ENCODE measurements around the gene BUD23.
"Not testable (repeated sequence)": the region's sequence is repeated elsewhere in the genome, so short reads cannot be mapped to it uniquely, and the experiment has no call there.

The BUD23 gene

DNA sequence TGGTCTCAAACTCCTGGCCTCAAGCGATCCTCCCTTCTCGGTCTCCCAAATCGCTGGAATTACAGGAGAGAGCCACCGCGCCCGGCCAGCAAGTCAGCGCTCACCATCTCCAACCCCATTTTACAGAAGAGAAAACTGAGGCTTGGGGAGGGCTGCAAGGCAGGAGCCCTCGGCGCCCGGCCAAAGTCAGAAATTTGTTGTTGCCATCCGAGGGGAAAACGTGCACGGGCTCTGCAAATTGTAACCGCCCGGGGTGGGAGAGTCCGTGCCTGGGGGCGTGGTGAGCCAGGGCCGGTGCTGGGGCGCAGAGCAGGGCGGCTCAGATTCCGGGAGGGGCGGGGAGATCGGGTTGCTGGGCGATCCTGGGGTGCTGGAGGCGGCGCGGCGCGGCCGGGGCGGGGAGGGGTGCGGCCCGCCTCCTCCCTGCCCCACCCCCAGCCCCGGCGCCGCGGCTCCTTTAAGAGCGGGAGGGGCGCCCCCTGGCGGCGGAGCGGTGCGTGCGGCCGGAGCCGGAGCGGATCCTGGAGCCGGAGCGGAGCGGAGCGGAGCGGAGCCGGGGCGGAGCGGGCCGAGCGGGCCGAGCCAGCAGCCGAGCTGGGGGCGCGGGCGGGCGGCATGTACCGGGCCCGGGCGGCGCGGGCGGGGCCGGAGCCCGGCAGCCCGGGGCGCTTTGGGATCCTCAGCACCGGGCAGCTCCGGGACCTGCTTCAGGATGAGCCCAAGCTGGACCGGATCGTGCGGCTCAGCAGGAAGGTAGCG lies 15.9 kb upstream of the BUD23 start, which contains the start of gene VPS37D:
TSS of gene VPS37D (plus strand) at position 488 of the 759 bp plus-strand sequence. CDS start at position 616, 128 bp downstream.
- in situ Hi-C loops (cut with MboI; ENCODE audit: low sequenced_read_pairs), result no loop called here

DNA sequence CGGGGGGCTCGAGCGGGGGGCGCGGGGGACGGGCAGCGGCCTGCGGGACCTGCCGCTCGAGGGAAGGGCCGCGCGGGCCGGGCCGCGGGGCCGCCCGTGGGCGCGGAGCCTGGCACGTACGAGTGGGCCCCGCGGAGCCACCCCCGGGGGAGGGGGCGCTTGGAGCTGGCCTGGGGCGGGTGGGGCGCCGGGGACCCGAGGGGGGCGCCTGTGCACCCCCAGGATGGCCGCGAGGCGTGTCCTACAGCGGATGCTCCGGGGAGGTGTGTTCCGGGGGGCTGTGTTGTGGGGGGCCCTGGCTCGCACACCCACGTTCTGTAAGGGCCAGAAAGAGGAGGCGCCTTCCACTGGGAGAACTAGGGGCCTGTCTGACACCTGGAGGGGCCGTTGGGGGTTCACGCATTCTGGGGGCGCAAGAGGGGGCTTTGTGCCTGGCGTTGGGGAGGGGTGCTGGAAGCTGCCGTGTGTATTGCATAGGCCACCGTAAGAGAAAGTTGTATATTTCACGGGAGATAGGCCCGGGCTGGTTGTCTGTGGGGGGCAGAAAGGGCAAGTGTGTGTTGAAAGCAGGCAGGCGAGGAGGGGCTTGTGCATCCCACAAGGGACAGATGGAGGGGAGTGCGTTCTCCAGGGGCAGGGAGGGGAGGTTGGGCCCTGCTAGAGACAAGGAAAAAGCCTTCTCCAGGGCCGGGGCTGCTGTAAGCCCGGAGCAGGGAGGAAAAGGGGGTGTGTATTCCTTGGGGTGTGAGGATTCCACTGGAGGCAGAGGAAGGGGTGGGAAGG lies 15.1 kb upstream of the BUD23 start:
- in situ Hi-C loops (cut with MboI; ENCODE audit: low sequenced_read_pairs), result no loop called here

DNA sequence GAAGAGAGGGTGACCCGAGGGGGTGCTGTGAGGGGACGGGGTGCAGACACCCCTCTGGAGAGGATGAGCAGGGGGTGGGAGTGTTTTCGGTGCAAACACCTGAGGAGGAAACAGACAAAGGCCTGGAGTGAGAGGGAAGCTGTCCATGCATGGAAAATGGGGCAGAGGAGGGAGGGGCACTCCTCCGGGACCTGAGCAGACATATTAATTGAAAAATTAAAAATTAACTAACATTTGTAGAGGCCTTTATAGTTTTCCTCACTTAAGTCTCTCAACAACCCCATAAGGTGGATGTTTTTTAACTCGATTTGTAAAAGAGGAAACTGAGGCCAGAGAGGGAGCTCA lies 14.5 kb upstream of the BUD23 start:
- in situ Hi-C loops (cut with MboI; ENCODE audit: low sequenced_read_pairs), result no loop called here

DNA sequence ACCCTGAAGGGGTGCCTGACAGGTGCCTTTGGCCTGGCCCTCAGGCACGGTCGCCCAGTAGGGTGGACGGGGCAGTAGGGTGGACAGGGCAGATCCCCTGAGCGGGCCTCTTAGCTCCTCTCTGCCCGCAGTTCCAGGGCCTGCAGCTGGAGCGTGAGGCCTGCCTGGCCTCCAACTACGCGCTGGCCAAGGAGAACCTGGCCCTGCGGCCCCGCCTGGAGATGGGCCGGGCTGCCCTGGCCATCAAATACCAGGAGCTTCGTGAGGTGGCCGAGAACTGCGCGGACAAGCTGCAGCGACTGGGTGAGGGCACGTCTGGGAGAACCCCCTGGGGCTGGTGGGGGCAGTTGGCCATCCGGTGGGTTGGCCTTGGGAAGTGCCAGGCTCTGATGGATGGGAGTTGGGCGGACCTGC lies 14.1 kb upstream of the BUD23 start:
- in situ Hi-C loops (cut with MboI; ENCODE audit: low sequenced_read_pairs), result no loop called here

DNA sequence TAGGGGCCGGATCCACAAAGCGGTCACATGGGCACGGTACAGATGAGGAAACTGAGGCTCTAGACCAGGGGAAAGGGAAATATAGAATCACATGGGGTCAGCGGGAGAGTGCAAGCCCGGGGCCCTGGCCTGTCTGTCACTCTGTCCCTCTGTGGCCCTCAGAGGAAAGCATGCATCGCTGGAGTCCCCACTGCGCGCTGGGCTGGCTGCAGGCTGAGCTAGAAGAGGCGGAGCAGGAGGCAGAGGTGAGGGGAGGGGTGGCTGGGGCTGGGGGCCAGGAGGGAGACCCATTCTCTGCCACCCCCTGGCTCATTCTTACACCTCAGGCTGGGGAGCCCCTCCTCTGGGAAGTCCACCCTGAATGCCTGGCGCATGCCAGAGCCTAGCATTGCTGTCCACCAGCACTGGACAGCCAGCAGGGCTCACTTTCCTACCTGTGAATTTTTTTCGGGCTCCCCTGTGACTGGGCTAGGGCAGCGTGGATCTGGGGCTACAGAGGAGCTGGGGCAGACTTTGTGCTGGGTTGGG lies 13.5 kb upstream of the BUD23 start:
- in situ Hi-C loops (cut with MboI; ENCODE audit: low sequenced_read_pairs), result no loop called here

DNA sequence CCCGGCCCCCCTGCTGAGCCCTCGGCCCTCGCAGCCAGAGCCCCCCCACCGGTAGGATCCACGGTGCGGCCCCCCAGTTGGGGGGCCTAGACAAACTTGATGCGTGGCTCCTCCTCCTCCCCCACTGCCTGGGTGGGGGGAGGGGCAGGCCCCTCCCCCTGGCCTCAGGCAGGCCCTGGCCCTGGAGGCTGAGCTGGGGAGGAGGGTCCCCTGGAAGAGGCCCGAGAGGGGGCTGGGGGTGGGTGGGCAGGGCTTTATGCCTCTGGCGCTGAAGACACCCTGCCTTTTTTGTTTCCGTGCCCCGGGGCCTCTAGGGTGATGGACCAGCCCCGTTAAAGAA lies 12.1 kb upstream of the BUD23 start:
- in situ Hi-C loops (cut with MboI; ENCODE audit: low sequenced_read_pairs), result no loop called here

DNA sequence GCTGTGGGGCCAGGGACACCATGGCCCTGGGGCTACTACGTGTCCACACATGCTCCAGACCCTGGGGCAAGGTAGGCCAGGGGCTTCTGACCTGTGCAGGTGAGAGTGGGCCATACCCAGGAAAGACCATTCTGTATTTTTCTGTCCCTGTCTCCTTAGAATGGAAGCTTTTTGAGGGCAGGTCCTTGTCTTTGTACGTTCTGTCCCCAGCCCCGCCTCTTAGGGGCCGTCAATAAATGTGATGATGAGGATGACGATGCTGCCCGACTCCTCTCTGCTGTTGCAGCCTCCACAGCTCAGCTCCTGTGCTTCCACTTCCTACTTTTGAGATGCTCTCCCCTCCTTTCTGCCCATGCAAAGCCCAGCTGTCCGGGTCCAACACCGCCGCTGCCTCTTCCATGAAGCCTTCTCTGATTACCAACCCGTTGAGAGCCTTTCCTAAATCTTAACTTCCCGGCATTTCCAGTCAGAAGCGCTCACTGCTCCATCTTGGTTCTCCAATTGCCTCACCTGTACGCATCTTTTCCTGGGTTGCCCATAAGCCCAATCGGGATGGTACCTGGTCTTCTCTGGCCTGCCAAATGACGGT lies 11.4 kb upstream of the BUD23 start:
- in situ Hi-C loops (cut with MboI; ENCODE audit: low sequenced_read_pairs), result no loop called here

DNA sequence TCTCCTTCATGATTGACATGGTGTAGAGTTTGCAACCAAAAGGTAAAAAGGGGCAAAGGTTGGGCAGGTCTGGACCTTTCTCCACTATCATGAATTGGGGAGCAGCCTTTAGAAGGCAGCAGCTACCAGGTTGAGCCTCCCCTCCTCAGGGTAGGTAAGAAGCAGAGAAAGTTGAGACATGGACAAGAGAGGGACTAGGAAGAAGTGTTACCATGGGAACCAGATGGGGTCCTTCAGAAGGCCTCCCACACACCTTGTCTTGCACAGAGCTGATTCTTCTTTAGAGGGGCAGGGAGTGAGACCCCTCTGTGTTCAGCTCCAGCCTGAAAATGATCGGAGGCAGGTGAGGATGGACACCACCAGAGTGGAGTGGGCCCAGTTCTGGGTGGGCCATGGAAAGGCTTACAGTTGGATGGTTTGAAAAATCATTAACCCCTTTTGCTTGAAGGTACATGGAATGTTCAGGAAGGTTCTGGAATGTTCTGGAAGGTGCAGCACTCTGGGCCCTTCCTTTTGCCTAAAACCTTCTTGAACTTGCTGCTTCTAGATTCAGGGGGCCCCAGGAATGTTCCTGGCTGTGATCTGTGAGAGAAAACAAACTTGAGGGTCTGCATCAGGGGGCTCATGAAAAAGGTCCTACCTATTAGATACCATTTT lies 8.8 kb upstream of the BUD23 start:
- in situ Hi-C loops (cut with MboI; ENCODE audit: low sequenced_read_pairs), result no loop called here

DNA sequence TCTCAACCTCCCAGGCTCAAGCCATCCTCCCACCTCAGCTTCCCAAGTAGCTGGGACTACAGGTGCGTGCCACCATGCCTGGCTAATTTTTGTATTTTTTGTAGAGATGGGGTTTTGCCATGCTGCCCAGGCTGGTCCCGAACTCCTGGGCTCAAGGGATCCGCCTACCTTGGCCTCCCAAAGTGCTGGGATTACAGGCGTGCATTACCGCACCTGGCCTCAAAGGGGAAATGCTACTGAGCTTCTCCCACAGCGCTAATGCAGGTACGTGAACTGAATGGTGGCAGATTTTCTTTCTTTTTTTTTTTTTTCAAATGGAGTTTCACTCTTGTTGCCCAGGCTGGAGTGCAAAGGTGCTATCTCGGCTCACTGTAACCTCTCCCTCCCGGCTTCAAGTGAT lies 7.3 kb upstream of the BUD23 start:
- in situ Hi-C loops (cut with MboI; ENCODE audit: low sequenced_read_pairs), result not testable (repeated sequence)

DNA sequence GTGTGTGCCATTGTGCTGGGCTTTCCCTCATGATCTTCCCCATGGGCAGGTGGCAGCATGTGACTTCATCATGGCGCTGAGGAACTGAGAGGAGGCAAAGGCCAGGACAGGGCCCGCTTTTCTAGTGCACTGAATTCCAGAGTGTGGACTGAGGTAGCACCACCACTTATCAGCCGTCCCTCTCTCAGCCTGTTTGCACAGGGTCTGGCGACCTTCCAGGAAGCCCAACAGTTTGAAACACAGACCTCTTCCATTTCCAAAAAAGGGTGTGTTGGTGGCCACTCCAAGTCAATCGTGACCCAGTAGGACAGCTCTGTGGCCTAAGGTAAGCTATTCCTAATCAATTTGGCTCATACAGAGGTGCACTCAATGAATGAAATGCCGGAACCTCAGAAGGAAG lies 4.5 kb upstream of the BUD23 start:
- in situ Hi-C loops (cut with MboI; ENCODE audit: low sequenced_read_pairs), result no loop called here

DNA sequence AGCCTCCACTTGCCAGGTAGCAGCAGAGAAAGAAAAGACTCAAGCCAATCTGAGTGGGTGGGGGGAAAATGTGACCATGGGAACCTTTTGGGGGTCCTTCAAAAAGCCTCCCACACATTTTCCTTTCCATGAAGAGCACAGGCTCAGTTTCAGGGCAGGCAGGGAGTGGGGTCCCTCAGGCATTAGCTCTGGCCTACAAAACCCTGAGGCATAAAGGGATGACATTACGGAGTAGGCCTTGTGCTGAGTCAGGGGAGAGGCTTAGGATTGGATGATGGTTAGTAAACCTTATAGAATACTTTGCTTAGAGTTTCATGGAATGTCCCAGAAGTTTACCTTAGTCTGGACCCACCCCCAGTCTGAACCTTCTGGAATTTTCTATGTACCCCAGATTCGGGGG lies 3.7 kb upstream of the BUD23 start:
- in situ Hi-C loops (cut with MboI; ENCODE audit: low sequenced_read_pairs), result no loop called here

DNA sequence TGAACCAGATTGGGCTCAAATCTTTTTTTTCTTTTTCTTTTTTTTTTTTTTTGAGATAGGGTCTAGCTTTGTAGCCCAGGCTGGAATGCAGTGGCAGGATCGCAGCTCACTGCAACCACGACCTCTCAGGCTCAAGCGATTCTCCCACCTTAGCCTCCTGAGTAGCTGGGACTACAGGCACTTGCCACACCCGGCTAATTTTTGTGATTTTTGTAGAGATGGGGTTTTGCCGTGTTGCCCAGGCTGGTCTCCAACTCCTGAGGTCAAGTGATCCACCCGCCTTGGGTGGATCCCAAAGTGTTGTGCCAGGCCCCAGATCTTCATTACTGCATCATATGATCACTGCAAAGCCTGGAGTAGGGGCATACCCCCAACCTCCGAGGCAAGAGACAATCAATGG lies 2.9 kb upstream of the BUD23 start:
- in situ Hi-C loops (cut with MboI; ENCODE audit: low sequenced_read_pairs), result no loop called here

DNA sequence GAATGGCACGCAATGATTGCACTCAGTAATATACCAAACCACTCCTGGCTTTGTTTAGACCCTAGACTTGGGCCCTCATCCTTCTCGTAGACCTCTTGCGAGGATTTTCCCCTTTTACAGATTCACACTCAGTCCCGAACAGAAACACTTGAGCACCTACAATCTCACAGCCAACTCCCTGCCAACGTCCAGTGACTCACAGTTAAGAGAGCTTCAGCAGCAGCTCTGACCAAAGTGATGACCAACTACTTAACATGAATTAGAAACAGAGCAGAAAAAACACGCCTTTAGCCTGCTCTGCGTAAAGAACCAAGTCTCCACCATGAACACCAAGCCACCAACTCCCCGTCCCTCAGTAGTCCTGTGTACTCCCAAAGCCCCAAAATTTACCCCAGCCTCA lies 2.4 kb upstream of the BUD23 start:
- in situ Hi-C loops (cut with MboI; ENCODE audit: low sequenced_read_pairs), result no loop called here

DNA sequence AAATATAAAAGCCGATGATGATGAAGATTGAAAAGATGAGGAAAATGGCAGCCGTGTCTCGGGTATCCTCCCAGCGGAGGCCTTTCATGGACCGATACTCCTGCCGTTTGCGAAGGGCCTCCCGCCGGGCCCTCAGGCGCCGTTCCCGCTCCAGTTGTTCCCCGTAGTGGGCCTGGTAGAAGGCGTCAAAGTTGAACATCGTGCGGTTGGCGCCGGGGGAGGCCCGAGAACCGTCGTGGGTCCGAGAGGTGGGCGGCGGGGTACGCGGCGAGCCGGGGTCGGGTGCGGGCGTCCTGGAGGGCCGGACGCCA lies 697 bp upstream of the BUD23 start:
- in situ Hi-C loops (cut with MboI; ENCODE audit: low sequenced_read_pairs), result no loop called here

DNA sequence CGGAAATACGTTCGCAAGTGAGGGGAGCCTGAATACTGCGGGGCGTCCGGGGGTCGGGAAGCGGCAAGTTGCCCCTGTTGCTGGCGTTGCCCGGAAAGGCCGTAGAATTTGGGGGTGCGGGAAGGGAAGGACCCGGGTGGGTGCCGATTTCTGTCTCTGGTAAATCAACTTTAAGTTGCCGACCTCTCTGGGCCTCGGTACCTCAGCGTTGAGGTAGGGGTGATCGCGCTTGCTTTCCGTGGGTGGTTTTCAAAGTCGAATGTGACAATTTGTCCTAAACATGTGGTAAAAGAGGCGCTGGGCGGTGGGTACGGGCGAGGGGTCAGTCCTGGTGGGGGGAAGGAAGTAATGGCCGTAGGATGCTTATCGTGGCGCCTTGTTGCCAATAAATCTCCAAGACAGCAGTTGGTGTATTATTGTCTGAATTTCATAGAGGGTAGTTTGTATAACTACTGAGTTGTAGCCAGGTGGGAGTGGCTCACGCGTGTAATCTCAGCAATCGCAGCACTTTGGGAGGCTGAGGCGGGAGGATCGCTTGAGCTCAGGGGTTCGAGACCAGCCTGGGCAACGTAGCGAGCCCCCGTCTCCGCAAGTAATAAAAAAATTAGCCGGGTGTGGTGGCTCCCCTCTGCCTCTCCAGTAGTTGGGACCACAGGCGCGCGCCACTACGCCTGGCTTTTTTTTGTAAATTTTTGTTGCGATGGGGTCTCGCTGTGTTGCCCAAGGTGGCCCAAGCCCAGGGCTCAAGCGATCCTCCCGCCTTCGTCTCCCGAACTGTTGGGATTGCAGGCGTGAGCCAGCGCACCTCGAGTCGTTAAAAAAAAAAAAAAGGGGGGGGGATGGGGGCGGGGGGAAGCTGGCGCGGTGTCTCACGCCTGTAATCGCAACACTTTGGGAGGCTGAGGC lies 644 bp downstream of the BUD23 start:
- in situ Hi-C loops (cut with MboI; ENCODE audit: low sequenced_read_pairs), result no loop called here

DNA sequence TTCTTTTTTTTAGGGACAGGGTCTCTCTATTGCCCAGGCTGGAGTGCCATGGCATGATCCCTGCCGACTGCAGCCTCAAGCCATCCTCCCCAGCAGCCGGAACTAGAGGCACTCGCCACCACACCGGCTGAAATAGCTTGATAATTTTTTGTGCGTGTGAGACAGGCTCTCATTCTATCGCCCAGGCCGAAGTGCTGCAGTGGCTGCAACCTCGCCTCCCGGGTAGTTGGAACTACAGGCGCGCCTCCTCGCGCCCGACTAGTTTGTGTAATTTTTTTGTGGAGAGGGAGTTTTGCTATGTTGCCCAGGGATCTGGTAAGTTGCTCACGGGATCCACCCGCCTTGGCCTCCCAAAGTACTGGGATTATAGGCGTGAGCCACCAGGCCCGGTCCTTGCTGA lies 1.9 kb downstream of the BUD23 start:
- in situ Hi-C loops (cut with MboI; ENCODE audit: low sequenced_read_pairs), result no loop called here

DNA sequence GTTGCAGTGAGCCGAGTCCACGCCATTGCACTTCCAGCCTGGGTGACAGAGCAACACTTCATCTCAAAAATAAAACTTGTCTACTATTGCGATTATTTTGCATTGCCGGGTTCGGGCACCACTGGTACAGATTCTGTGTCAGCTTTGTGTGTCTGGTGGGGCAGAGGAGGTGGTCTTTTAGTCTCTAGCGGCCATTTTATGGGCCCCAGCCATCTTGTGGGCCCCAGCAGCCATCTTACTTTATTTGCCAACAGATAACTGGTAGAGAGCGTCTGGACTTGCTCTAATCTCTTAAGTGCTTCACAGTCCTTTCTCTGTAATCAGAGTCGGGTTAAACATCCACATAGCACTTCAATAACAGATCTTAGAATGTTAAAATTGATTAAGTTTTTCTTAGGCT lies 4.9 kb downstream of the BUD23 start:
- in situ Hi-C loops (cut with MboI; ENCODE audit: low sequenced_read_pairs), result no loop called here

DNA sequence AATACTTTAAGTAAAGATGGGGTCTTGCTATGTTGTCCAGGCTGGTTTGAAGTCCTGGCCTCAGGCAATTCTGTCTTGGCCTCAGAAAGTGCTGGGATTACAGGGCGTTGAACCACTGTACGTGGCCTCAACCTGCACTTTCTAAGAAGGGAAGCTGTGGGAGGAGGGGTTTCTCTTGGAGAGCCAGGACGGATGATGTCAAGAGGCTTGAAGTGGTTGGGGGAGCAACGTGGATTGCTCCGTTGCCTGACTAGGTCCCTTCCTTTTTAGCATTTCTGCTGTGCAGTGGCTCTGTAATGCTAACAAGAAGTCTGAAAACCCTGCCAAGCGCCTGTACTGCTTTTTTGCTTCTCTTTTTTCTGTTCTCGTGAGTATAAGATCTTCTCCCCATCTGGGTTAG lies 7.2 kb downstream of the BUD23 start:
- in situ Hi-C loops (cut with MboI; ENCODE audit: low sequenced_read_pairs), result no loop called here

DNA sequence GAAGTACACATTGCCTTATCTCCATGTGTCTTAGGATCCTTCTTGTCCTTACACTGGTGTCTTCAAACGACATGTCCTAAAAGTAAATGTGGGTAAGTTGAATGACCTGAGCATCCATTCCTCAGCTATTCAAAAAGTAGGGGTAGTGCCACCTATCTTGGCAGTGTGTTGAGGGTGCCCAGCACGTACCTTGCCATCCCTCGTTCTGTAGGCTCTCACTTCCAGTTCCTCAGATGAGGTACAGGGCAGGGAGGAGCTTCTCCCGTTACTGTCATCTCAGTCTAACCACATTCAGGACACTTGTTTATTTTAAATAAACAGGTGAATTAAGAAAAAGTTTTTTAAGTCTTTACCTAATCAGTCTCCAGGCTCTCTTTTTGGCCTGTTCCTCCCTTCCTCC lies 13.0 kb downstream of the BUD23 start:
- in situ Hi-C loops (cut with MboI; ENCODE audit: low sequenced_read_pairs), result no loop called here

DNA sequence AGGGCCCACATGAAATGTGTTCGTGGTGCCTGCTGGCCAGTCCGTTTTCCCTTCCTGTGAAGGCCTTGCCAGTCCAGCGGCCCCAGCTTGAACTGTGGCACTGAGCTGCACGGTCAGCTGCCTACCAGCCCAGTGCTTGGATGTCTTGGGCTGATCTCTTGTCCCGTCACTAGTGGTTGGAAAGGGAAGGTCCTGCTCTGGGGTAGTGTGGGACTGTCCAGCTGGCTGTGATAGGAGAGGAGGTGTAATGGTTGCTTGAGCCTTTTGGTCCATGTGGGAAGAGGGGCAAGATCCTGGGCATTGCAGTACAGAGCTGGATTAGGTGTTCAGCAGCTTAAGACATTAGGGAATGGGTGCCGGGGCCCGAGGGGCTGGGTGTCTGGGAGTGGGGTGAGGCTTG lies 15.0 kb downstream of the BUD23 start:
- in situ Hi-C loops (cut with MboI; ENCODE audit: low sequenced_read_pairs), result no loop called here

Data from hTERT RPE-1 (cell line).